ENCODE data around the gene FBXO15.

Gene FBXO15

GRCh38 chr18:74108460-74108859 is 39.2 kb downstream of the FBXO15 start:
- no peak for ATAC-seq
- TF ChIP-seq CSRNP3 (CRISPR knock-in tag; IDR thresholded peaks at IDR 0.05) (no peak), PATZ1 (CRISPR knock-in tag; IDR thresholded peaks at IDR 0.05; ENCODE audit: borderline replicate concordance) (no peak), PPARA (CRISPR knock-in tag; IDR thresholded peaks at IDR 0.05; ENCODE audit: borderline replicate concordance) (no peak), BACH2 (CRISPR knock-in tag; IDR thresholded peaks at IDR 0.05; ENCODE audit: borderline replicate concordance) (no peak)

GRCh38 chr18:74097803-74098202 is 49.8 kb downstream of the FBXO15 start:
- no peak for ATAC-seq
- TF ChIP-seq TSHZ2 (CRISPR knock-in tag; IDR thresholded peaks at IDR 0.05): no peak
- no peak for TF ChIP-seq ZC3H10 (CRISPR knock-in tag; IDR thresholded peaks at IDR 0.05)
- TF ChIP-seq ARNTL (CRISPR knock-in tag; IDR thresholded peaks at IDR 0.05; ENCODE audit: borderline replicate concordance, low read depth): no peak
- TF ChIP-seq ZNF8 (CRISPR knock-in tag; IDR thresholded peaks at IDR 0.05): no peak
- no peak for TF ChIP-seq ZNF565 (CRISPR knock-in tag; conservative IDR thresholded peaks at IDR 0.05; ENCODE audit: low read depth)
- no peak for TF ChIP-seq PATZ1 (CRISPR knock-in tag; IDR thresholded peaks at IDR 0.05; ENCODE audit: borderline replicate concordance)
- TF ChIP-seq CSRNP3 (CRISPR knock-in tag; IDR thresholded peaks at IDR 0.05): no peak
- TF ChIP-seq CREB5 (CRISPR knock-in tag; IDR thresholded peaks at IDR 0.05; ENCODE audit: low read depth): no peak
- no peak for TF ChIP-seq GLIS3 (CRISPR knock-in tag; IDR thresholded peaks at IDR 0.05)
- no peak for TF ChIP-seq OSR1 (CRISPR knock-in tag; IDR thresholded peaks at IDR 0.05)
- TF ChIP-seq PPARA (CRISPR knock-in tag; IDR thresholded peaks at IDR 0.05; ENCODE audit: borderline replicate concordance): no peak
- TF ChIP-seq ZFP30 (CRISPR knock-in tag; IDR thresholded peaks at IDR 0.05): no peak
- no peak for TF ChIP-seq ESRRG (CRISPR knock-in tag; IDR thresholded peaks at IDR 0.05)
- no peak for TF ChIP-seq SNAI2 (CRISPR knock-in tag; IDR thresholded peaks at IDR 0.05)
- TF ChIP-seq CSDC2 (CRISPR knock-in tag; IDR thresholded peaks at IDR 0.05): no peak
- TF ChIP-seq ZNF70 (CRISPR knock-in tag; IDR thresholded peaks at IDR 0.05): no peak
- TF ChIP-seq TOX (CRISPR knock-in tag; IDR thresholded peaks at IDR 0.05; ENCODE audit: borderline replicate concordance): no peak

GRCh38 chr18:74092922-74093321 is 54.7 kb downstream of the FBXO15 start:
- TF ChIP-seq GLIS3 (CRISPR knock-in tag; IDR thresholded peaks at IDR 0.05): no peak
- TF ChIP-seq ISL1 (CRISPR knock-in tag; IDR thresholded peaks at IDR 0.05): no peak
- ATAC-seq: no peak

Data from SK-N-SH treated with all-trans-retinoic acid at 6 μM for 48 hours (cell line).